Tibial artery (tissue), 4 donors: ENCODE results near the gene MMP3.

Experiments used
- DNase-seq, 2 donors: peaks; one replicate each; pipeline ENCODE4 v3.0.0-alpha.2; 2019
- H3K27ac ChIP-seq, 2 donors: fragments of 200-600 bp; sonication (generic) in 1 of 2; 1 replicate in 1 of 2; 2 replicates in 1 of 2; pipeline ENCODE4 v1.5.1; 2018 to 2019; ENCODE audit warnings: mild to moderate bottlenecking in 1 of 2
- H3K27me3 ChIP-seq, 2 donors: fragments of 200-600 bp; sonication (generic) in 1 of 2; one replicate each; pipeline versions ENCODE4 v1.5.1 to v1.6.0; 2016 to 2019
- H3K36me3 ChIP-seq, 3 donors: fragments of 200-600 bp; sonication (generic) in 2 of 3; one replicate each; pipeline ENCODE4 v1.5.1; 2016 to 2019; ENCODE audit warnings: mild to moderate bottlenecking in 2 of 3
- H3K4me1 ChIP-seq, 4 donors: fragments of 200-600 bp; sonication (generic) in 2 of 4; 1 replicate in 3 of 4; 2 replicates in 1 of 4; pipeline ENCODE4 v1.5.1; 2016 to 2019
- H3K4me3 ChIP-seq, 2 donors: fragments of 200-600 bp; sonication (generic) in 1 of 2; 1 replicate in 1 of 2; 2 replicates in 1 of 2; pipeline ENCODE4 v1.5.1; 2018 to 2019; ENCODE audit warnings: mild to moderate bottlenecking in 2 of 2
- H3K9me3 ChIP-seq, 3 donors: fragments of 200-600 bp; sonication (generic) in 1 of 3; one replicate each; pipeline ENCODE4 v1.5.1; 2016 to 2019
- CTCF ChIP-seq, 2 experiments: fragments of 200-600 bp in 1 of 2; fragments of 450-650 bp in 1 of 2; IDR thresholded peaks; one replicate each; pipeline ENCODE4 v1.5.1; 2017 to 2019; ENCODE audit warnings: antibody characterized with exemption in 2 of 2, mild to moderate bottlenecking in 1 of 2, moderate library complexity in 1 of 2
- intact Hi-C: fragments of 100-400 bp; cut with DNase I; formaldehyde crosslinking; loops from one replicate; pipeline ENCODE4 v1.15.0; 2023; ENCODE audit warnings: low total_unique reads

The MMP3 gene

GRCh38 chr11:102843489-102843888 lies at the start of gene MMP3:
TSS of gene MMP3 (minus strand) at chr11:102843609. CDS start at chr11:102843546, 63 bp downstream.
- intact Hi-C loops: no loop called here
- TF ChIP-seq CTCF (IDR thresholded peaks at IDR 0.05): no peak
- Histone ChIP-seq H3K27ac (no peak within 1 kb of the TSS), H3K4me3 (no peak within 1 kb of the TSS), H3K4me1 (no peaks in the 10 kb centered on the region), H3K27me3 (no peaks in the 10 kb centered on the region), H3K9me3 (no peaks in the 10 kb centered on the region), H3K36me3 (no peaks in the 10 kb centered on the region)
- DNase-seq: no peak

DNA sequence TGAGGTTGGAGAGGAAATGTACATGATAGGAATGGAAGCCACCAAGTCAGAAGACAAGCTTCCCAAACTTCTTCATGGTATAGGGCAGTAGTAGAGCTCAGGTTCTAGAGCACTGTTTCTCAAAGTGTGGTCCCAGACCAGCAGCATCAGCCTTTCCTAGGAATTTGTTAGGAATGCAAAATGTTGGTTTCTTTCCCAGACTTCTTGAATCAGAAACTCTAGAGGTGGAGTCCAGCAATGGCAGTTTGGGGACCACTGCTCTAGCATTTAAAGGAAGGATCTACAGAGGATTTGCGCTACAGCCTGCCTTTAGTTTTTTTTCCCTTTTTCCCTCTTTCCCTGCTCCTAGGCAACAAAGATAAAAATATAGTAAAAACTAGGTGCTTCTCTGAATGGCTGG lies 48.3 kb upstream of the MMP3 start:
- peaks cover 0 to 3% (median 1%) of the 10 kb centered on the region in 4 donors for H3K4me1 ChIP-seq
- H3K27me3 ChIP-seq: no peaks in the 10 kb centered on the region
- no peak for TF ChIP-seq CTCF (IDR thresholded peaks at IDR 0.05)
- DNase-seq: no peak
- no peaks in the 10 kb centered on the region for H3K9me3 ChIP-seq
- no peaks in the 10 kb centered on the region for H3K36me3 ChIP-seq
- no peak overlapping the region for H3K4me3 ChIP-seq
- intact Hi-C loops: no loop called here
- no peak overlapping the region for H3K27ac ChIP-seq

DNA sequence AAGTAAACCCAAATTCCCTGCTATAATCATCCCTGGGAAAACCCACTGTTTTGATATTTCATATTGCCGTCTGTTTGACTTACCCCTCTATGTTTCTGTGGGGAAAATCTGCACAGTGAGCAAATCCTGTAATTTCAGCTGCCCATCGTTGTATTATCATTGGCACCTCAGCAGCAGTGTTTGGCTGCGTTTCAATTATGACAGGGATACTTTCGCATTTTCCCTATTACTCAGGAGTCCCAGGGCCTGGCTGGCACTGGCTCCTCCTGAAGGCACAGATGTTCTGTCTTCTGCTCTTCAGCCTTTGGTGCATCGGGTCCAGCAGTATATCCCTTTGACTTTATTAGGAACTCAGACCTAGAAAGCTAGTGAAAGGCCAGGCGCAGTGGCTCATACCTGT lies 43.6 kb upstream of the MMP3 start:
- no peak for TF ChIP-seq CTCF (IDR thresholded peaks at IDR 0.05)
- intact Hi-C loops: no loop called here
- Histone ChIP-seq H3K4me1 (peaks cover 0 to 3% (median 2%) of the 10 kb centered on the region in 4 donors), H3K4me3 (no peak overlapping the region), H3K27ac (no peak overlapping the region), H3K36me3 (no peaks in the 10 kb centered on the region), H3K27me3 (no peaks in the 10 kb centered on the region), H3K9me3 (no peaks in the 10 kb centered on the region)
- no peak for DNase-seq

DNA sequence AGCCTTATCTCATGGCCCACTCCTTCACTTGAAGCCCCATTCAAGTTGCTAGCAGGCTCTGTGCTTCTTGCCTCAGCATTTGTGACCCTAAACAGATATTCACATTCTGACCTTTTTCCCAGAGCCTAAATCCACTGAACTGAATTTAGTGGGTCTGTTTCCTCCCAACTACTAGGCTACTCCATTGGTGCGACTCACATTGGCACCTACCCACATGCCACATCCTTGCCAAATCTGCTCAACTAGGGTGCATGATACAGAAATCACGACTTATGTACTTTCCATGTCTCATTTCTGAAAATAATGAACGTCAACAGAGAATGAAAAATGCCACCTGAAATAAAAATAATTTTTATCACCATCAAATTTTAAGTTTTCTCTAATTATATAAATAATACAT lies 39.7 kb upstream of the MMP3 start:
- Histone ChIP-seq H3K9me3 (no peaks in the 10 kb centered on the region), H3K27me3 (no peaks in the 10 kb centered on the region), H3K4me1 (peaks cover 0 to 3% (median 2%) of the 10 kb centered on the region in 4 donors), H3K36me3 (no peaks in the 10 kb centered on the region), H3K4me3 (no peak overlapping the region), H3K27ac (no peak overlapping the region)
- intact Hi-C loops: no loop called here
- TF ChIP-seq CTCF (IDR thresholded peaks at IDR 0.05): no peak
- no peak for DNase-seq

DNA sequence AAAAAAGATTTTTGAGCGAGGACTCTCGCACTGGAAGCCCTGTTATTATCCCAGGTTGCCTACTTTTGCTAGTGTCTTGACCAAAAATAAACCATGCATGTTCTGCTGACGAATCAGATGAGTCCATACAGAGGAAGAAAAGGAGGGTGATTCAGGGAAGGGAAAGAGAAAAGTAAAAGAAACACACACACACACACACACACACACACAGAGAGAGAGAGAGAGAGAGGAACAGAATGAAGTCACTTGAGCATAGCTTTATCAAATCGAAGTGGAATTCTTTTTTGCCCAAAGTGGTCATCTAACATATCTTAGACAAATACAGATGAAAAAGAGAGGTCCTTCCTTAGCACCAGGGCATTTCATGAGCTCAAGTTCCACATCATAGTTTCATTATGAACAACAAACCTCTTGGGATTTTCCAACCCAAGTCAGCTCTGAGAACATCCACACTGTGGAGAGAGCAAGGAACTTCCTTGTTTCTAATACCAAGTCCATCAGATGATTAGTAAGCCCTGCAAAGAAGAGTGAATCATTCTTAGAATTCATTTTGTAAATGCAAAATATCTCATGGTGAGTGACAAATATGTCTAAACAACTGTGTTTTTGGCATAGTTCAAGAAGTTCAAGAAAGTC lies 39.1 kb upstream of the MMP3 start:
- TF ChIP-seq CTCF (IDR thresholded peaks at IDR 0.05): no peak
- intact Hi-C loops: no loop called here
- Histone ChIP-seq H3K4me1 (peaks cover 0 to 3% (median 2%) of the 10 kb centered on the region in 4 donors), H3K4me3 (no peak overlapping the region), H3K9me3 (no peaks in the 10 kb centered on the region), H3K36me3 (no peaks in the 10 kb centered on the region), H3K27ac (no peak overlapping the region), H3K27me3 (no peaks in the 10 kb centered on the region)
- no peak for DNase-seq

GRCh38 chr11:102879801-102880200 lies 36.4 kb upstream of the MMP3 start:
- no peak for DNase-seq
- Histone ChIP-seq H3K27me3 (no peaks in the 10 kb centered on the region), H3K27ac (no peak overlapping the region), H3K9me3 (no peaks in the 10 kb centered on the region), H3K36me3 (no peaks in the 10 kb centered on the region), H3K4me3 (no peak overlapping the region), H3K4me1 (no peaks in the 10 kb centered on the region)
- TF ChIP-seq CTCF (IDR thresholded peaks at IDR 0.05): no peak
- intact Hi-C loops: no loop called here
